SH-SY5Y (cell line): Measurements from ENCODE around the gene DYNLL2.

Experiments used
- GATA2 ChIP-seq: IDR thresholded peaks from 2 replicates; pipeline ENCODE4 v1.6.1; 2011; ENCODE audit warnings: mild to moderate bottlenecking, low read depth, low read length
- GATA3 ChIP-seq: IDR thresholded peaks from 2 replicates; pipeline ENCODE4 v1.6.1; 2011; ENCODE audit warnings: low read depth, mild to moderate bottlenecking, low read length, moderate library complexity

GRCh38 chr17:58086953-58087352 lies 3.7 kb downstream of the DYNLL2 start:
- TF ChIP-seq GATA3 = no peak
- no peak for TF ChIP-seq GATA2
